Measurements from ENCODE around the gene TTC9. TPM values are rescaled to one million over a fixed set of nuclear protein-coding genes. Genes with fewer than 3 reads are reported as not detected.

TTC9 gene
- total and polyA plus RNA-seq, 2 donors (not counting 1 experiment from before 2014, with no cell fraction given) = 1.9 to 4.3 TPM

DNA sequence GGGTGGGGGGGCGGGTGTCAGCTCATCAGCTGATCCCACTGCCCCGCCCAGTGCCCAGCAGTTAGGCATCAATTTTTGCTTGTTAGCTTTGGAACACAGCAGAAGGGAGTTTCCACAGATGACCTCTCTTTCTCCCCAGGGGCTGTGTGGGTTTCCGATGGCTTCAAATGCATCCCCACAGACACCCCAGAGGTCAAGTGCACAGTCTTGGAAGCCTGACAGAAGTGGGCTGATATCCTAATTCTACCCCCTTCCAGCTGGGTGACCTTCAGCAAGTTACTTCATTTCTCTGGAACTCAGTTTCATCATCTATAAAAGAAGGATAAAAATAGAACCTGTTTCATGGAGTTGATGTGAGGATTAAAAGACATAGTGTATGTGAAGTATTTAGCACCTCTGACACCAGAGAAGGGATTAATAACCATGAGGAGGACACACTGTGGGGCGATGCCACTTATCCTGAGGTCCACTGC, 22.0 kb downstream of the TTC9 start:
- Histone ChIP-seq H3K4me2 (ENCODE audit: extremely low read depth, insufficient read depth, low read length) (no peak overlapping the region), H3K27me3 (ENCODE audit: control insufficient read depth, insufficient read depth, low read length) (peaks cover 2% of the 10 kb centered on the region), H3K36me3 (ENCODE audit: control insufficient read depth, insufficient read depth, low read length) (no peaks in the 10 kb centered on the region), H3K9me3 (ENCODE audit: control insufficient read depth, insufficient read depth, low read depth, low read length) (no peaks in the 10 kb centered on the region), H3K27ac (ENCODE audit: insufficient read depth, low read length) (peak overlapping the region; percentile 53), H3K4me1 (ENCODE audit: control insufficient read depth, extremely low read depth, insufficient read depth, low read length) (peaks cover 12% of the 10 kb centered on the region), H3K4me3 (replicated peaks in 1 of 4; ENCODE audit: control extremely low read depth in 1 of 4, insufficient read depth in 1 of 4, low read depth in 3 of 4, low read length in 4 of 4) (no peak overlapping the region), H4K20me1 (ENCODE audit: control insufficient read depth, extremely low read depth, insufficient read depth, low read length) (no peaks in the 10 kb centered on the region), H3K9ac (ENCODE audit: insufficient read depth, low read length) (no peak overlapping the region), H3K79me2 (ENCODE audit: control insufficient read depth, insufficient read depth, low read length) (no peaks in the 10 kb centered on the region), H2AFZ (ENCODE audit: low read length) (no peak overlapping the region)
- DNase-seq (ENCODE audit: low read depth in 2 of 2) = peak; percentile 44
- TF ChIP-seq, protein P1, sequence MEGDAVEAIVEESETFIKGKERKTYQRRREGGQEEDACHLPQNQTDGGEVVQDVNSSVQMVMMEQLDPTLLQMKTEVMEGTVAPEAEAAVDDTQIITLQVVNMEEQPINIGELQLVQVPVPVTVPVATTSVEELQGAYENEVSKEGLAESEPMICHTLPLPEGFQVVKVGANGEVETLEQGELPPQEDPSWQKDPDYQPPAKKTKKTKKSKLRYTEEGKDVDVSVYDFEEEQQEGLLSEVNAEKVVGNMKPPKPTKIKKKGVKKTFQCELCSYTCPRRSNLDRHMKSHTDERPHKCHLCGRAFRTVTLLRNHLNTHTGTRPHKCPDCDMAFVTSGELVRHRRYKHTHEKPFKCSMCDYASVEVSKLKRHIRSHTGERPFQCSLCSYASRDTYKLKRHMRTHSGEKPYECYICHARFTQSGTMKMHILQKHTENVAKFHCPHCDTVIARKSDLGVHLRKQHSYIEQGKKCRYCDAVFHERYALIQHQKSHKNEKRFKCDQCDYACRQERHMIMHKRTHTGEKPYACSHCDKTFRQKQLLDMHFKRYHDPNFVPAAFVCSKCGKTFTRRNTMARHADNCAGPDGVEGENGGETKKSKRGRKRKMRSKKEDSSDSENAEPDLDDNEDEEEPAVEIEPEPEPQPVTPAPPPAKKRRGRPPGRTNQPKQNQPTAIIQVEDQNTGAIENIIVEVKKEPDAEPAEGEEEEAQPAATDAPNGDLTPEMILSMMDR (conservative IDR thresholded peaks at IDR 0.05 in 1 of 2, IDR thresholded peaks at IDR 0.05 in 1 of 2; ENCODE audit: low read depth in 1 of 2, low read length in 2 of 2) = no peak
- no peak for TF ChIP-seq EZH2 (IDR thresholded peaks at IDR 0.05; ENCODE audit: low read length, missing control alignments)

DNA sequence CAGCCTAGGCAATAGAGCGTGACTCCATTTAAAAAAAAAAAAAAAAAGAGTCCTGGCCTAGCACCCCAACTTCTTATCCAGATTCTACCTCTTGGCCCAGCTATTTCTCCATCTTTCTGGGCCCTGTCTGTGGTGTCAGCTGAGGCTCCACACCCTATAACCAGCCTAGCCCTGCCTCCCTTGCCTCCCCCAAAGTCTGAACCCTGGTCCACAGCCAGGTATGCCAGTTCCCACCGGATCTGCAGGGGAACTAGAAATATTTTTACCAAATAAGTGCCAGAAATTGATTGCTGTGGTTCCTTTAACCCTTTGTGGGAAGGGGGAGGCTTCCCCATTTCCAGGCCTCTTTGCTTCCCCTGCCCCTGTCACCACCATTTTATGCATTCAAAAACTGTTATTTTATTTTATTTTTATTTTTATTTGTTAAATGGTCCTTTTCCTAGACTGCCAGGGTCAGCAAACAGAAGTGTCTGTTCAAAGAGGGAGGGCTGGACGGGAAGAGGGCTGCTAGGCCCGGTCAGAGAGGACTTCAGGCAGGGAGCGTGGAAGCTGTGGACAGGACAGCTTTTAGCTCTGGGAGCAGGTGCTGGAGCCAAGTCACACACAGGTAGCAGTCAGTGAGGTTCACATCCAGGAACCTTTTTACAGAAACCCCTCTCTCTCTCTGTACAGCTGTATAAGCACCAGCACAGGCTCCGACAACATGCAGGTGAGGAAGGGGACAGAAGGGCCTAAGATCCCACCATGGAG, 23.2 kb downstream of the TTC9 start:
- Histone ChIP-seq H3K9ac (ENCODE audit: insufficient read depth, low read length) (no peak overlapping the region), H4K20me1 (ENCODE audit: control insufficient read depth, extremely low read depth, insufficient read depth, low read length) (no peaks in the 10 kb centered on the region), H3K4me1 (ENCODE audit: control insufficient read depth, extremely low read depth, insufficient read depth, low read length) (peaks cover 12% of the 10 kb centered on the region), H3K27ac (ENCODE audit: insufficient read depth, low read length) (no peak overlapping the region), H3K36me3 (ENCODE audit: control insufficient read depth, insufficient read depth, low read length) (no peaks in the 10 kb centered on the region), H3K27me3 (ENCODE audit: control insufficient read depth, insufficient read depth, low read length) (peaks cover 2% of the 10 kb centered on the region), H2AFZ (ENCODE audit: low read length) (no peak overlapping the region), H3K79me2 (ENCODE audit: control insufficient read depth, insufficient read depth, low read length) (no peaks in the 10 kb centered on the region), H3K9me3 (ENCODE audit: control insufficient read depth, insufficient read depth, low read depth, low read length) (no peaks in the 10 kb centered on the region), H3K4me3 (replicated peaks in 1 of 4; ENCODE audit: control extremely low read depth in 1 of 4, insufficient read depth in 1 of 4, low read depth in 3 of 4, low read length in 4 of 4) (no peak overlapping the region), H3K4me2 (ENCODE audit: extremely low read depth, insufficient read depth, low read length) (no peak overlapping the region)
- no peak for TF ChIP-seq EZH2 (IDR thresholded peaks at IDR 0.05; ENCODE audit: low read length, missing control alignments)
- TF ChIP-seq, protein P1 (conservative IDR thresholded peaks at IDR 0.05 in 1 of 2, IDR thresholded peaks at IDR 0.05 in 1 of 2; ENCODE audit: low read depth in 1 of 2, low read length in 2 of 2) = no peak
- DNase-seq (ENCODE audit: low read depth in 2 of 2) = no peak

DNA sequence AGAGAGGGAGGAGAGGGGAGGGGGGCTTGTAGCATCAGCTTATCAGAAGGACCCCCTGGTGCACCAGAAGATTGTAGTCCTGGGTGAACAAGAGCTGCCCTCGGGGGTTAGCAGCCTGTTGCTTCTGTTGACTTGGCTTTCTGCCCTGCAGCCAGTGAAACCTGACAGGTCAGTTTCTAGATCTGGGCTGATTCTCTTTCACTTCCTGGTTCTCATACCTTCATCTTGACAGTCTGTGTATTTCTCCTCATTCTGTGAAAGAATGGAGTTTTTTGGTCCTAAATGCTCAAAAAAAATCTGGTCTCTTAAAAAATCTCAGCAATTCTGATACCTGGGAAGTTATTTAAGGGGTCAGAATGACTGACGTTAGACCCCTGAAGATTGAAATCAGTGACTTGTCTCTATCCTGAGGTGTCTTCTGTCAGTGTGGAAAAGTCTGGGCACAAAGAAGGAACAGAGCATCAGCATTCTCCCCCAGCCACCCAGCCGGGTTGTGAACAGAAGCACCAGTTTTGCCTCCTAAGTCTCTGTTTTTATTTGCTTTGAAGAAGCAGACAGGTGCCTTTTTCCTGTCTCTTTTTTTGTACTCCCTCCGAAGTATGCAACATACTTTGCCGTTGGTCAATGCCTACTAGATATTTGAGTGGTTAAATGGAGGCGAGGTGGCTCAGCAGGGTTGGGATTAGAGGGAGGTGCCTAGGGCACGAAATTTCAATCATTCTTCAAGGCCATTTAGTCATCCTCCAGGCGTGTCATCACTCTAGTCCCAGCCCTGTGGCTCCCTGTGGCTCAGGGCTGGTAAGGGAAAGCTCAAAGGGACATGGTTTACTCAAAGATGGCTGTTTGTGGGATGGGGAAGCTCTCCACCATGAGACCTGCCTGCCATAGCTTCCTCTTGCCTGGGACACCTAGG, 24.0 kb downstream of the TTC9 start:
- H3K9ac ChIP-seq (ENCODE audit: insufficient read depth, low read length) = no peak overlapping the region
- peaks cover 2% of the 10 kb centered on the region for H3K27me3 ChIP-seq (ENCODE audit: control insufficient read depth, insufficient read depth, low read length)
- no peak overlapping the region for H2AFZ ChIP-seq (ENCODE audit: low read length)
- H3K36me3 ChIP-seq (ENCODE audit: control insufficient read depth, insufficient read depth, low read length) = no peaks in the 10 kb centered on the region
- no peaks in the 10 kb centered on the region for H3K9me3 ChIP-seq (ENCODE audit: control insufficient read depth, insufficient read depth, low read depth, low read length)
- peak overlapping the region; percentile 38 for H3K4me2 ChIP-seq (ENCODE audit: extremely low read depth, insufficient read depth, low read length)
- TF ChIP-seq EZH2 (IDR thresholded peaks at IDR 0.05; ENCODE audit: low read length, missing control alignments) = no peak
- TF ChIP-seq, protein P1 (conservative IDR thresholded peaks at IDR 0.05 in 1 of 2, IDR thresholded peaks at IDR 0.05 in 1 of 2; ENCODE audit: low read depth in 1 of 2, low read length in 2 of 2) = no peak
- no peak for DNase-seq (ENCODE audit: low read depth in 2 of 2)
- H3K79me2 ChIP-seq (ENCODE audit: control insufficient read depth, insufficient read depth, low read length) = no peaks in the 10 kb centered on the region
- H3K4me3 ChIP-seq (replicated peaks in 1 of 4; ENCODE audit: control extremely low read depth in 1 of 4, insufficient read depth in 1 of 4, low read depth in 3 of 4, low read length in 4 of 4) = no peak overlapping the region
- H4K20me1 ChIP-seq (ENCODE audit: control insufficient read depth, extremely low read depth, insufficient read depth, low read length) = no peaks in the 10 kb centered on the region
- H3K4me1 ChIP-seq (ENCODE audit: control insufficient read depth, extremely low read depth, insufficient read depth, low read length) = peaks cover 12% of the 10 kb centered on the region
- H3K27ac ChIP-seq (ENCODE audit: insufficient read depth, low read length) = no peak overlapping the region

All from fibroblast of lung (primary cell).